ENCODE results near the gene ZBED4. TPM values are rescaled to one million over a fixed set of nuclear protein-coding genes. Genes with fewer than 3 reads are reported as not detected.

Gene ZBED4
- total RNA-seq, 1 donor from 2014 or later: 43.8 TPM

DNA sequence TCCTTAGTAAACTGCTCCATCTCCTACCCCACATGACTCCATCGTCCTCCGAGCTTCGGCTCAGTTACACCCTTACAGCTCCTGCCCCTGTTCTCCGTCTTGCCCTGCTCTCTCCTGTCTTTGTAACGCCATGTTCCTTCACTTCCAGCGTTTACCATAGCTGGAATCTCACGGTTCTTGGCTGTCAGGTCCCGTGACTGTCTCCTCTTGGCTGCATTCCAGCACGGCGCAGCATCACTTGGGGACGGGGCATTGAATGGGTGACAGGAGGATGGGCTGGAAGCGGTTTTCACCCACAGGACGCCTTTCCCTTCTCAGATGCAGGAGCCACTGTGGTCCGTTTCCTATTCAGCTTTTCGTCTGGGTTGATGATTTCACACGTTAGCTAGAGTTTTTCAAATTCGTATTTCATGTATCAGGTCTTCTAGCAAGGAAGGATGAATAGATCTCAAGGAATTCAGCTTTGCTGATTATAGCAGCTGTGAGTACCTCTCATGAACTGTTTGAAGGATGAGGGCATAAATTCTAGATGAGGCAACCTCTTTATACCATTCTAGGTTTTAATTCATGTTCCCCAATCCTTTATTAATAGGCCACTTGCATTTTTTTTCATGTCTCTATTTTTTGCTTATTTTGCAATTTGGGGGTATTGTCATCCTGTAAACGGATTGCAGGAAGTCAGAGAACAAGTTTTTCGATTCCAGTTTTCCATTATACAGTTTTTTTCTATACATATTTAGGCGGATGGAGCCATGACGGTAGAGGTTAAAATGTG lies 29.1 kb downstream of the ZBED4 start:
- Mint-ChIP-seq H3K27me3 (ENCODE audit: low read depth) (no peaks in the 10 kb centered on the region), H3K4me3 (no peak overlapping the region), H3K36me3 (ENCODE audit: low read depth) (peaks cover 66% of the 10 kb centered on the region), H3K9me3 (peaks cover 7% of the 10 kb centered on the region), H3K27ac (ENCODE audit: unreplicated experiment) (no peak overlapping the region), H3K4me1 (peaks cover 17% of the 10 kb centered on the region)
- DNase-seq (ENCODE audit: low read depth, low spot score): no peak
- TF ChIP-seq, protein P1, sequence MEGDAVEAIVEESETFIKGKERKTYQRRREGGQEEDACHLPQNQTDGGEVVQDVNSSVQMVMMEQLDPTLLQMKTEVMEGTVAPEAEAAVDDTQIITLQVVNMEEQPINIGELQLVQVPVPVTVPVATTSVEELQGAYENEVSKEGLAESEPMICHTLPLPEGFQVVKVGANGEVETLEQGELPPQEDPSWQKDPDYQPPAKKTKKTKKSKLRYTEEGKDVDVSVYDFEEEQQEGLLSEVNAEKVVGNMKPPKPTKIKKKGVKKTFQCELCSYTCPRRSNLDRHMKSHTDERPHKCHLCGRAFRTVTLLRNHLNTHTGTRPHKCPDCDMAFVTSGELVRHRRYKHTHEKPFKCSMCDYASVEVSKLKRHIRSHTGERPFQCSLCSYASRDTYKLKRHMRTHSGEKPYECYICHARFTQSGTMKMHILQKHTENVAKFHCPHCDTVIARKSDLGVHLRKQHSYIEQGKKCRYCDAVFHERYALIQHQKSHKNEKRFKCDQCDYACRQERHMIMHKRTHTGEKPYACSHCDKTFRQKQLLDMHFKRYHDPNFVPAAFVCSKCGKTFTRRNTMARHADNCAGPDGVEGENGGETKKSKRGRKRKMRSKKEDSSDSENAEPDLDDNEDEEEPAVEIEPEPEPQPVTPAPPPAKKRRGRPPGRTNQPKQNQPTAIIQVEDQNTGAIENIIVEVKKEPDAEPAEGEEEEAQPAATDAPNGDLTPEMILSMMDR (conservative IDR thresholded peaks at IDR 0.05): no peak

- DNase-seq (ENCODE audit: low read depth, low spot score): no peak
- H3K4me1 Mint-ChIP-seq: peaks cover 15% of the 10 kb centered on the region
- peaks cover 4% of the 10 kb centered on the region for H3K9me3 Mint-ChIP-seq
- H3K27me3 Mint-ChIP-seq (ENCODE audit: low read depth): no peaks in the 10 kb centered on the region
- peaks cover 67% of the 10 kb centered on the region for H3K36me3 Mint-ChIP-seq (ENCODE audit: low read depth)
- no peak overlapping the region for H3K4me3 Mint-ChIP-seq
- no peak overlapping the region for H3K27ac Mint-ChIP-seq (ENCODE audit: unreplicated experiment)
- TF ChIP-seq, protein P1 (conservative IDR thresholded peaks at IDR 0.05): no peak
Measured at GRCh38 chr22:49883294-49883640, 29.6 kb downstream of the ZBED4 start.

DNA sequence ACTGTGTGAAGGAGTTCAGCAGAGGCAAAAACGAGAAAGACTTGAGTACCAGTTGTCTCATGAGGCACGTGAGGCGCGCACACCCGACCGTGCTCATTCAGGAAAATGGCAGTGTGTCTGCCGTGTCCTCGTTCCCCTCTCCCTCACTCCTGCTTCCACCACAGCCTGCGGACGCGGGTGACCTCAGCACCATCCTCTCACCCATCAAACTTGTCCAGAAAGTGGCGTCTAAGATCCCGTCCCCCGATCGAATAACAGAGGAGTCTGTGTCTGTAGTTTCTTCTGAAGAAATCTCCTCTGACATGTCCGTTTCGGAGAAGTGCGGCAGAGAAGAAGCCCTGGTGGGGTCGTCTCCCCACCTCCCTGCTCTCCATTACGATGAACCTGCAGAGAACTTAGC lies 30.4 kb downstream of the ZBED4 start:
- Mint-ChIP-seq H3K9me3 (no peaks in the 10 kb centered on the region), H3K4me1 (peaks cover 15% of the 10 kb centered on the region), H3K27me3 (ENCODE audit: low read depth) (no peaks in the 10 kb centered on the region), H3K4me3 (no peak overlapping the region), H3K27ac (ENCODE audit: unreplicated experiment) (no peak overlapping the region), H3K36me3 (ENCODE audit: low read depth) (peaks cover 71% of the 10 kb centered on the region)
- TF ChIP-seq, protein P1 (conservative IDR thresholded peaks at IDR 0.05): no peak
- DNase-seq (ENCODE audit: low read depth, low spot score): no peak

GRCh38 chr22:49884503-49885260 lies 31.0 kb downstream of the ZBED4 start:
- no peak overlapping the region for H3K27ac Mint-ChIP-seq (ENCODE audit: unreplicated experiment)
- H3K36me3 Mint-ChIP-seq (ENCODE audit: low read depth): peaks cover 74% of the 10 kb centered on the region
- H3K9me3 Mint-ChIP-seq: no peaks in the 10 kb centered on the region
- H3K4me3 Mint-ChIP-seq: no peak overlapping the region
- H3K4me1 Mint-ChIP-seq: peaks cover 15% of the 10 kb centered on the region
- no peaks in the 10 kb centered on the region for H3K27me3 Mint-ChIP-seq (ENCODE audit: low read depth)
- TF ChIP-seq, protein P1 (conservative IDR thresholded peaks at IDR 0.05): no peak
- no peak for DNase-seq (ENCODE audit: low read depth, low spot score)

DNA sequence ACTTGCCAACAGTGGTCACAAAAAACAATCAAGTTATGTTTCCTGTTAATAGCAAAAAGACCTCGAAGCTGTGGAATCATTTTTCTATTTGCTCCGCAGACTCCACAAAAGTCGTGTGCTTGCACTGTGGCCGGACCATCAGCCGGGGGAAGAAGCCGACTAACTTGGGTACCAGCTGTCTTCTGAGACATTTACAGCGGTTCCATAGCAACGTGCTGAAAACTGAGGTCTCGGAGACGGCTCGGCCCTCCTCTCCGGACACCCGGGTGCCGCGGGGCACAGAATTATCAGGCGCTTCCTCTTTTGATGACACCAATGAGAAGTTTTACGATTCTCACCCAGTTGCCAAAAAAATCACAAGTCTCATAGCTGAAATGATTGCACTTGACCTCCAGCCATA lies 31.6 kb downstream of the ZBED4 start:
- DNase-seq (ENCODE audit: low read depth, low spot score): no peak
- Mint-ChIP-seq H3K4me3 (no peak overlapping the region), H3K9me3 (no peaks in the 10 kb centered on the region), H3K36me3 (ENCODE audit: low read depth) (peaks cover 75% of the 10 kb centered on the region), H3K4me1 (peaks cover 9% of the 10 kb centered on the region), H3K27ac (ENCODE audit: unreplicated experiment) (no peak overlapping the region), H3K27me3 (ENCODE audit: low read depth) (no peaks in the 10 kb centered on the region)
- TF ChIP-seq, protein P1 (conservative IDR thresholded peaks at IDR 0.05): no peak

All from neural crest cell (in vitro differentiated cells).